SK-N-MC (cell line): ENCODE results near the gene TPD52L1.
"Not testable (repeated sequence)": the region's sequence is repeated elsewhere in the genome, so short reads cannot be mapped to it uniquely, and the experiment has no call there.

Experiments used
- DNase-seq: peaks from one replicate; pipeline ENCODE4 v3.0.0-alpha.2; 2011; ENCODE audit warnings: low read depth, low spot score
- H3K27ac ChIP-seq: fragments of 200-600 bp; sonication (generic); 2 replicates; pipeline ENCODE4 v1.5.1; 2016; ENCODE audit warnings: mixed run types
- H3K36me3 ChIP-seq: fragments of 200-600 bp; sonication (generic); 2 replicates; pipeline ENCODE4 v1.6.1; 2017; ENCODE audit warnings: antibody characterized with exemption, low read length, mixed read lengths; ENCODE audit not compliant: insufficient read depth
- H3K4me3 ChIP-seq: fragments of 200-600 bp; sonication (generic); 2 replicates; pipeline ENCODE4 v1.5.1; 2016
- H3K9ac ChIP-seq: fragments of 200-600 bp; sonication (generic); 2 replicates; pipeline ENCODE4 v1.8.0; 2017; ENCODE audit warnings: mixed run types, mixed read lengths; ENCODE audit not compliant: insufficient read length
- H3K9me3 ChIP-seq: fragments of 200-600 bp; sonication (generic); 2 replicates; pipeline ENCODE4 v1.6.1; 2017; ENCODE audit warnings: low read depth, mild to moderate bottlenecking, antibody characterized with exemption, low read length, moderate library complexity, mixed read lengths
- EZH2 ChIP-seq: fragments of 200-600 bp; sonication (generic); IDR thresholded peaks from one replicate; pipeline ENCODE4 v1.6.1; 2017; ENCODE audit warnings: antibody characterized with exemption
- FOXP2 ChIP-seq: optimal IDR thresholded peaks from 2 replicates; pipeline ENCODE3; 2011; ENCODE audit warnings: mild to moderate bottlenecking, moderate library complexity; ENCODE audit not compliant: insufficient read depth; ENCODE audit errors: extremely low read length, control extremely low read depth
- POLR2AphosphoS5 ChIP-seq: IDR thresholded peaks from 2 replicates; pipeline ENCODE4 v1.6.1; 2012; ENCODE audit warnings: mild to moderate bottlenecking, low read depth, low read length, borderline replicate concordance

Gene TPD52L1

DNA sequence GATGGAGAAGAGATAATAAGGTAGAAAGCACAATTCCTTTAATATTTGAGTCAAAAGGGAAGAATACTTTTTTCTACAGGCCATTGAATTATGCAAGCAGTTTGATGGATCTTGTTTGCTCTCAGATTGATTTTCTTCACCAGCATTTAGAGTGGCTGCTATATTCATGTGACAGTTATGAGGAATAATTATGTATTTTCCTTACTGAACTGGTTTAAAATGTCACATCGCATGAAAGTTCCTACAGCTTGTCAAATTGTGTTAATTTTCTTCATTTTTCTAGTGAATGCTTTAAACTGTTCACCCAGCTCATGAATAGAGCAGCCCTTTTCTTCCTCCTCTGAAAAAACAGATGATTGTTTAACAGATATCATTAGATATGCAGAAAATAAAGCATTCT is 37.4 kb upstream of the TPD52L1 start:
- TF ChIP-seq FOXP2 = no peak
- no peak for TF ChIP-seq EZH2
- TF ChIP-seq POLR2AphosphoS5 = no peak
- no peaks in the 10 kb centered on the region for H3K36me3 ChIP-seq
- H3K4me3 ChIP-seq = no peak overlapping the region
- no peak for DNase-seq
- no peaks in the 10 kb centered on the region for H3K9me3 ChIP-seq
- no peak overlapping the region for H3K27ac ChIP-seq
- H3K9ac ChIP-seq = no peak overlapping the region

DNA sequence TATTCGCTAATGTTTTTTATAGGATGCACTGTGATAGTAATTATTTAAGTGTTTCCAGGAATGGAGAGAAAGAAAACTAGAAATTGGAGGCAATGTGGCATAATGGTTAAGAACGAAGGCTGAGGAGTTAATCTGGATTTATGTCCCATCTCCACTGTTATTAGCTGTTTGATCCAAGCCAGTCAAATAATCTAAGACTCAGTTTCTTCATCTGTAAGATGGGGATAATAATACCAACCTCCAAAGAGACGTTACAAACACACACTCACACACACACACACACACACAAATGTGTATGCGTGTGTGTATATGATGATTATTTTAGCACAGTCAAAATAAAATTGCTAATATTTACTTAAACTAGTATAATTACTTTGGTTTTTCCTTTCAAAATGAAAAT is 36.9 kb upstream of the TPD52L1 start:
- no peaks in the 10 kb centered on the region for H3K36me3 ChIP-seq
- H3K4me3 ChIP-seq = no peak overlapping the region
- DNase-seq = no peak
- no peak for TF ChIP-seq FOXP2
- TF ChIP-seq EZH2 = no peak
- TF ChIP-seq POLR2AphosphoS5 = no peak
- H3K9me3 ChIP-seq = no peaks in the 10 kb centered on the region
- no peak overlapping the region for H3K9ac ChIP-seq
- H3K27ac ChIP-seq = no peak overlapping the region

DNA sequence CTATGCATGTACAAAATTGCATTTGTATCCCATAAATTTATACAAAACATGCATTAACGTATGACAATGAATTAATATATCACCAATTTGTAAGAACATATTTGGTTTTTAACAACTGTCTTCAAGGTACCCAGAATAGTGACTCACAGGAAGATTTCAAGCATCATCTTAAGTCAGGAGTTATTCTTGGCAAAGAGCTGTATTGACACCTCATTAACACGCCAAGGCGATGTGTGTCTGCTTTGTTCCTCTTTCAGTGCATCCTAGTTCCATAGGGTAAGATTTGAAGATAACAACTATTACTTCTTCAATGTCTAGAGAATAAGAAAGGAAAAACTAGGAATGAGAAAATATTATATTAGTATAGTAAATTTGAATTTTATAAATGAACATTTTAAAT is 35.8 kb upstream of the TPD52L1 start:
- no peak overlapping the region for H3K4me3 ChIP-seq
- H3K27ac ChIP-seq = no peak overlapping the region
- TF ChIP-seq FOXP2 (no peak), POLR2AphosphoS5 (no peak), EZH2 (no peak)
- no peak for DNase-seq
- no peaks in the 10 kb centered on the region for H3K36me3 ChIP-seq
- no peak overlapping the region for H3K9ac ChIP-seq
- no peaks in the 10 kb centered on the region for H3K9me3 ChIP-seq

DNA sequence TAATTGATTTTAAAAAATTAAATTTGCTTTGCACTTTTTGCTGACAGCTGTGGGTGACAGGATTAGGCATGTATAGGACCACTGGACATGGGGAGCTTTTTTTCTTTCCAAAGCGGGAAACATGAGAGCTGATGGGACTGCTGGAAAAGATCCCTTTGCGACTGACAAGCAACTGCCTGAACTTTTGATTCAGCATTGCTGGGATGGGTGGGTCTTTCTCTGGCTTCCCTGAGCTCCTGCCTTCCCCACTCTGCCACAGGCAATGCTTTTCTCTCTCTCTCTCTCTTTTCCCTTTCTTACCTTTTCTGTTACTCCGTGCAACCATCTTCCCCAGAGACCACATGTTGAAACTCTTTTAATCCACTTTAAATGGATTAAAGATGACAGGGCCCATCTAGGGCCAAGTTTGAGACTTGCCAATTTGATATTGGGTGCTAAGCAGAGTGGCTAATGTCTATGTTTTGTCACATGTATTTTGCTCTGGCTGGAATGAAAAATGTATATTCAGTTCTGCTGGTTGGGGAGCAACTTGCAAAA is 33.5 kb upstream of the TPD52L1 start:
- Histone ChIP-seq H3K27ac (no peak overlapping the region), H3K9ac (no peak overlapping the region), H3K9me3 (no peaks in the 10 kb centered on the region), H3K36me3 (no peaks in the 10 kb centered on the region), H3K4me3 (no peak overlapping the region)
- TF ChIP-seq POLR2AphosphoS5 (no peak), EZH2 (no peak), FOXP2 (no peak)
- DNase-seq = no peak

DNA sequence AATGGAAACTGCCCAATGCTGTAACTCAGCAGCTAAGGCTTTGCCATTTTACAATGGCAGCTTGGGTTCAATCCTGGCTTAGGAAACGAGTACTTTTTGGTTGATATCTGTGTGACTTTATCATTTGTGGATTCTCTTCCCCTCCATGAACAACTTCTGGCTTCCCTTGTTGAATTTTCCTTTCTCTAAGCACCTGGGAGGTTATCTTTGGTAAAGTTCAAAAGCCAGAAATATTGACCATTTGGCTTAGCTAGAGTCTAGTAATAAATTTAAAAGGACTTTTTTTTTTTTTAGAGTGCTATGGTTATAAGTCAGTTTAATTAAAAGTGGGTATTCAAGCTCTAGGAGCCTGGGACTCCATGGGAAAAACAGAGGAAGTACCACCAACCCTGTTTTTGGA is 31.7 kb upstream of the TPD52L1 start:
- DNase-seq = no peak
- no peak overlapping the region for H3K4me3 ChIP-seq
- H3K36me3 ChIP-seq = no peaks in the 10 kb centered on the region
- no peaks in the 10 kb centered on the region for H3K9me3 ChIP-seq
- no peak overlapping the region for H3K27ac ChIP-seq
- no peak overlapping the region for H3K9ac ChIP-seq
- no peak for TF ChIP-seq EZH2
- TF ChIP-seq FOXP2 = no peak
- TF ChIP-seq POLR2AphosphoS5 = no peak

DNA sequence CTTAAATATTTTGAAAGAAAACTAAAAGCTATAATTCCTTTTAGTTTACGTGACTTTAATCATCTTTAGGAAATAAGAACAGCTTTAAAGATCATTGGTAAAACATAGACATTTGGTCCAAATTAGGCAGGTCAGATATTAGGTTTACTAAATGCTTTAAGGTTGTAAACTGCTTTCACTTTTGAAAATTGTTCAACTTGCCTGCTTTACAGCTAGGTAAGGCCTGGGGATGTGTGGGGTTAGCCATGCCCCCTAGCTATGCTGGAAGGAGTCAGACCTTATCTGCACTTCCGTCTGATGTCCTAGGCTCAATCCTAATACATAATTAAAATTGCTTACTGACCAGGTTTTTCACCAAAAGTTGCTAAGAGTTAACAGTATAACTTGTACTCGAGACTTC is 30.5 kb upstream of the TPD52L1 start:
- Histone ChIP-seq H3K9ac (peak overlapping the region; percentile 29), H3K9me3 (no peaks in the 10 kb centered on the region), H3K36me3 (no peaks in the 10 kb centered on the region), H3K27ac (peak overlapping the region; percentile 84), H3K4me3 (peak overlapping the region; percentile 55)
- no peak for DNase-seq
- TF ChIP-seq FOXP2 (no peak), EZH2 (no peak), POLR2AphosphoS5 (no peak)

DNA sequence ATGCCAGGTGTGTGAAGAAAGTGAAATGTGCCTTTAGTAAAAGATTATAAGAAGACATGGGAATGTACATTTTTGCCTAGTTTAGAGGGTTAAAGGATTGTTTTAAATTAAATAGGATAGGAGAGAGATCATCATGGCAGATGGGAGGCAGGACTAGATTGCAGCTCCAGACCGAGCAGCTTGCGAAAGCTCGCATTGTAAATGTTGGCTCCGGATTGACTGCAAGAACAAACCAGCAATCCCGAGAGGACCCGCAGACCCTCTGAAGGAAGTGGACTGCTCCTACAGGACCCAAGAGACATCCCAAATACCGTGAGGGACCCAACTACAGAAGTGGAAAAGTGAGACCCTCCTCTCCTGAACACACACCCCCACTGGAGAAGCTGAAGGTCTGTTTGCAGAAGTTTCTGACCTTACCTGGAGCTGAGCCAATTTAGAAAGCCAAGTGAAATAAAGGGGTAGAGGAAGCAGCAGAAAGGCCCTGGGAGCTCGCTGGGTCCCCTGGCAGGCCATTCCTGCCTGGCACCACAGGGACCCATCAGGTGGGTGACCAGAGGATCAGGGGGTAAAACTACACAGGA is 30.0 kb upstream of the TPD52L1 start:
- H3K27ac ChIP-seq = peak overlapping the region; percentile 84
- no peak for TF ChIP-seq EZH2
- TF ChIP-seq POLR2AphosphoS5 = no peak
- no peak for TF ChIP-seq FOXP2
- no peak for DNase-seq
- no peaks in the 10 kb centered on the region for H3K36me3 ChIP-seq
- H3K4me3 ChIP-seq = peak overlapping the region; percentile 55
- H3K9ac ChIP-seq = peak overlapping the region; percentile 29
- no peaks in the 10 kb centered on the region for H3K9me3 ChIP-seq

DNA sequence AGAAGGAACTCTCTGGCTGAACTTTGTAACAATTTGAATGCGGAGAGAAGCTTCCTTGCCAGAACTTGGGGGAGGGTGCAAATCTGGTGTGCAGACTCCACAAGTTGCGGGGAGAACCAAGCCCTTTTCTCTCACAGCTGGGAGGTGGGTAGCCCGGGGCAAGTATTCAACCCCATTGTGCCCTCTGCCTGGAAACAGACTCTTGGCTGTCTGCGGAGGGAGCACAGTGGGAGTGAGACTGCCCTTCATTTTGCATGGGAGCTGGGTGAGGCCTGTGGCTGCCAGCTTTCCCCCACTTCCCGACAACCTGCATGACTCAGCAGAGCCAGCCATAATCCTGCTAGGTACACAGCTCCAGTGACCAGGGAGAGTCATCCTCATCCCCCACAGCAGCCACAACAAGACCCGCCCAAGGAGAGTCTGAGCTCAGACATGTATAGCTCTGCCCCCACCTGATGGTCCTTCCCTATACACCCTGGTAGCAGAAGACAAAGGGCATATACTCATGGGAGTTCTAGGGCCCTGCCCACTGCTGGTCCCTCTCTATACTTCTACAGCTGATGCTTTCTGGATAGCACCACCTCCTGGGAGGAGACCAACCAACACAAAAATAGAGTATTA is 29.4 kb upstream of the TPD52L1 start:
- no peaks in the 10 kb centered on the region for H3K36me3 ChIP-seq
- peak overlapping the region; percentile 84 for H3K27ac ChIP-seq
- peak overlapping the region; percentile 55 for H3K4me3 ChIP-seq
- H3K9me3 ChIP-seq = no peaks in the 10 kb centered on the region
- TF ChIP-seq POLR2AphosphoS5 = no peak; the same call in 1 of the 2 replicates
- TF ChIP-seq FOXP2 = no peak
- TF ChIP-seq EZH2 = no peak
- H3K9ac ChIP-seq = no peak overlapping the region
- no peak for DNase-seq

DNA sequence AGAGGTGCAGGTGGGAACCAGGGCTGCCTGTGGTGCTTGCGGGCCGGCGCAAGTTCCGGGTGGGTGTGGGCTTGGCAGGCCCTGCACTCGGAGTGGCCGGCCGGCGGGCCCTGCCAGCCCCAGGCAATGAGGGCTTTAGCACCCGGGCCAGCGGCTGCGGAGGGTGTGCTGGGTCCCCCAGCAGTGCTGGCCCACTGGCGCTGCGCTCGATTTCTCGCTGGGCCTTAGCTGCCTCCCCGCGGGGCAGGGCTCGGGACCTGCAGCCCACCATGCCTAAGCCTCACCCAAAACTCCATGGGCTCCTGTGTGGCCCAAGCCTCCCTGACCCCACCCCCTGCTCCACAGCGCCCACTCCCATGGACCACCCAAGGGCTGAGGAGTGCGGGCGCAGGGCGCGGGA is 27.7 kb upstream of the TPD52L1 start:
- DNase-seq, H3K9me3 ChIP-seq, H3K4me3 ChIP-seq, H3K27ac ChIP-seq, H3K36me3 ChIP-seq, H3K9ac ChIP-seq: not testable (repeated sequence)
